Measurements from ENCODE around the gene TPBGL. TPM values are rescaled to one million over a fixed set of nuclear protein-coding genes. Genes with fewer than 3 reads are reported as not detected.
A peak's percentile ranks its signal among the peaks of the same experiment; 100 is the strongest.
"Not testable (repeated sequence)": the region's sequence is repeated elsewhere in the genome, so short reads cannot be mapped to it uniquely, and the experiment has no call there.

TPBGL gene
- total and polyA plus RNA-seq, 3 donors from 2014 or later = 8.1 to 15.4 (median 10.0) TPM

DNA sequence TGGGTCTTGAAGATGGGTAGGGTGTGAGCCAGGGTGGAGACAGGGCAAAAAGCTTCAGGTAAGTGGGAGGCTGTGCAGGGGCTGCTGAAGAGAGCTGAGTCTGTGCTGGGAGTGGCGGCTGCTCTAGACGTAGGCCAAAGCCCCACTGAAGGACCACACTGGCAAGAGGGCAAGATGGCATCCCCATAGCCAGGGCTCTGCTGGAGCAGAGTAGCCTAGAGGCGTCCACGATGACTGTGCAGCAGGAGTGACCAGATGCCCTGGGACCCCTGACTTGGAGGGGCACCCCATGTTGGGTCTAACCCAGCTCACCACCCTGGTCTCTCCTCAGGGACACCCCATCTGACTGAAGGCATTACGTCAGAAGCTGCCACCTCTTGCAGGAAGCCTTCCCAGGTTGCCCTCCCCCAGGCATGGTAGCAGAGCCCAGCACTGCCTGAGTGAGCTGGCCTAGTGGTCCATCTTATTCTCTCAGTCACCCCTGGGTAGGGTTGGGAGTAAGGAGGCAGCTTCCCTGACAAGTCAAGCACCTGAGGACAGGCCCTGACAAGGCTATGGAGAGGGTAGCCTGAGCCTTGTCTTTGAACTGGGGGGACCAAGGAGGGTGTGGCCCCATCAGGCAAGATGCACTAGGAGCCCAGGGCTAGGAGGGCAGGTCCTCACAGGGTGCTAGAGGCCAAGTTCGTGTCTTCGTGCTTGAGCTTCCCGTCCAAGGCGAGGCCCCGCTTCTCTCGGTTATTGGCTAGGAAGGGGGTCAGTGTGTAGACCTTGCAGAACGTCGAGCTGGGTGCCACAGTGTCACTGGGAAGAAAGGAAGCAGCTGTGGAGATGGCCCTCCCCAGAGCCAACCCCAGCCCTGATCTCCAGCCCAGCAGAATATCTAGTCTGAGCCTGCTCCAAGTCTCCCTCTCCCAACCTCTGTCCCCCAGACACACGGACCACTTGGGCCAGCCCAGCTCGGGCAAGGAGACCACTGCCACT is 33.1 kb downstream of the TPBGL start:
- Histone ChIP-seq H3K9me3 (no peaks in the 10 kb centered on the region), H3K27ac (no peak overlapping the region), H3K4me1 (no peaks in the 10 kb centered on the region), H3K27me3 (no peaks in the 10 kb centered on the region), H3K36me3 (ENCODE audit: low read depth, missing control alignments) (no peaks in the 10 kb centered on the region), H3K4me3 (no peak overlapping the region)
- DNase-seq = no peak
- intact Hi-C loops (cut with DNase I; ENCODE audit: low total_unique reads) = no loop called here
- 95% methylated on average over 5 to 15 of the region's 15 CpGs for whole genome bisulfite sequencing, 2 donors
- TF ChIP-seq, protein P1, sequence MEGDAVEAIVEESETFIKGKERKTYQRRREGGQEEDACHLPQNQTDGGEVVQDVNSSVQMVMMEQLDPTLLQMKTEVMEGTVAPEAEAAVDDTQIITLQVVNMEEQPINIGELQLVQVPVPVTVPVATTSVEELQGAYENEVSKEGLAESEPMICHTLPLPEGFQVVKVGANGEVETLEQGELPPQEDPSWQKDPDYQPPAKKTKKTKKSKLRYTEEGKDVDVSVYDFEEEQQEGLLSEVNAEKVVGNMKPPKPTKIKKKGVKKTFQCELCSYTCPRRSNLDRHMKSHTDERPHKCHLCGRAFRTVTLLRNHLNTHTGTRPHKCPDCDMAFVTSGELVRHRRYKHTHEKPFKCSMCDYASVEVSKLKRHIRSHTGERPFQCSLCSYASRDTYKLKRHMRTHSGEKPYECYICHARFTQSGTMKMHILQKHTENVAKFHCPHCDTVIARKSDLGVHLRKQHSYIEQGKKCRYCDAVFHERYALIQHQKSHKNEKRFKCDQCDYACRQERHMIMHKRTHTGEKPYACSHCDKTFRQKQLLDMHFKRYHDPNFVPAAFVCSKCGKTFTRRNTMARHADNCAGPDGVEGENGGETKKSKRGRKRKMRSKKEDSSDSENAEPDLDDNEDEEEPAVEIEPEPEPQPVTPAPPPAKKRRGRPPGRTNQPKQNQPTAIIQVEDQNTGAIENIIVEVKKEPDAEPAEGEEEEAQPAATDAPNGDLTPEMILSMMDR (IDR thresholded peaks at IDR 0.05) = no peak
- TF ChIP-seq POLR2A (IDR thresholded peaks at IDR 0.05) = no peak

DNA sequence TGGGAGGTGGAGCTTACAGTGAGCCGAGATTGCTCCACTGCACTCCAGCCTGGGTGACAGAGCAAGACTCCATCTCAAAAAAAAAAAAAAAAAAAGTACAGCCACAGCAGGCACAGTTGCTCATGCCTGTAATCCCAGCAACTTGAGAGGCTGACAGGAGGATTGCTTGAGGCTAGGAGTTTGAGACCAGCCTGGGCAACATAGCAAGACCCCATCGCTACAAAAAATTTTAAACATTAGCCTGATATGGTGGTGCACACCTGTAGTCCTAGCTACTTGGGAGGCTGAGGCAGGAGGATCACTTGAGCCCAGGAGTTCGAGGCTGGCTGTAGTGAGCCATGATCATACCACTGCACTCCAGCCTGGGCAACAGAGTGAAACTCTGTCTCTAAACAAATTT is 34.1 kb downstream of the TPBGL start:
- H3K36me3 ChIP-seq (ENCODE audit: low read depth, missing control alignments); H3K4me3 ChIP-seq; intact Hi-C loops (cut with DNase I; ENCODE audit: low total_unique reads); H3K27ac ChIP-seq; H3K4me1 ChIP-seq; DNase-seq; H3K9me3 ChIP-seq; H3K27me3 ChIP-seq: not testable (repeated sequence)
- WGBS, 2 donors = 77 to 86% methylated on average over 3 of the region's 3 CpGs

DNA sequence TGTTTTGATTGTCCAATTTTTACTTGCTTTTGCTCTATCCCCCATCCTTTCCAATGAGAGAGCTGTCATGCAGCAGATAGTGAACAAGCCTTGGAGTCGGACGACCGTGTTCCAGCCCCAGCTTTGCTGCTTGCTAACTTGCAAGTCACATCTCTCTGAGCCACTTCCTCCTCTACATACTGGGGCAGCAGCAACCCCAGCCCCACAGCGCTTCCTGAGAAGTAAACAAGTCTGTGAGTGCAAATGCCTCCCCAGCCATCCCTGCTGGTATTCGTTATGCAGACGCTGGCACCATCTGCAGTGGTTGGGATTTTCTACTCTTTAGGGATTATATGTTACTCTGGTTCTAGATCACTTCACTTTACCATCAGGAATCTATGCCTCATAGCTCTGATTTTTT is 35.0 kb downstream of the TPBGL start:
- peak; percentile 49 for DNase-seq
- Histone ChIP-seq H3K27ac (no peak overlapping the region), H3K36me3 (ENCODE audit: low read depth, missing control alignments) (no peaks in the 10 kb centered on the region), H3K4me3 (no peak overlapping the region), H3K27me3 (no peaks in the 10 kb centered on the region), H3K9me3 (no peaks in the 10 kb centered on the region), H3K4me1 (no peaks in the 10 kb centered on the region)
- intact Hi-C loops (cut with DNase I; ENCODE audit: low total_unique reads) = no loop called here
- TF ChIP-seq, protein P1 (IDR thresholded peaks at IDR 0.05) = no peak
- no peak for TF ChIP-seq POLR2A (IDR thresholded peaks at IDR 0.05)
- 78 to 96% methylated on average over 6 of the region's 6 CpGs for WGBS, 2 donors

DNA sequence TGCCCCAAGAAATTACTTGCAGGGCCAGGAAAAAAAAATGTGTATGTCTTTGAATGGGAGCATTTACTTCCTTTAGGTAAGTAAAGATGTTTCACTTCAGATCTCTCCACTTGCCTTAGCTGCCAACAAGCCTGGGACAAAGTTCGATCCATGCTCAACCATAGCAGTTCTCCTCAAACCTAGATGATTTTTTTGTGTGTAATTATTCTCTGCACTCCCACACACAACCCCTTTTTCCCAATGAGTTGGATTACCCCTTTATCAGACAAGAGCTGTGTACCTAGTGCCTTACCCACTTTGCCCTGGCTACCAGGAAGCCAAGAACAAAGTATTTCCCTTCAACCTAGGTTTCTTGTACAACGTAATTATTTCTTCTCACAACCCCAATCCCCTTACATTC is 35.6 kb downstream of the TPBGL start:
- no peak for DNase-seq
- Histone ChIP-seq H3K9me3 (no peaks in the 10 kb centered on the region), H3K27me3 (no peaks in the 10 kb centered on the region), H3K36me3 (ENCODE audit: low read depth, missing control alignments) (no peaks in the 10 kb centered on the region), H3K4me1 (no peaks in the 10 kb centered on the region), H3K4me3 (no peak overlapping the region), H3K27ac (no peak overlapping the region)
- WGBS, 2 donors = 88 to 92% methylated on average over 2 of the region's 2 CpGs
- TF ChIP-seq POLR2A (IDR thresholded peaks at IDR 0.05) = no peak
- TF ChIP-seq, protein P1 (IDR thresholded peaks at IDR 0.05) = no peak
- intact Hi-C loops (cut with DNase I; ENCODE audit: low total_unique reads) = no loop called here

DNA sequence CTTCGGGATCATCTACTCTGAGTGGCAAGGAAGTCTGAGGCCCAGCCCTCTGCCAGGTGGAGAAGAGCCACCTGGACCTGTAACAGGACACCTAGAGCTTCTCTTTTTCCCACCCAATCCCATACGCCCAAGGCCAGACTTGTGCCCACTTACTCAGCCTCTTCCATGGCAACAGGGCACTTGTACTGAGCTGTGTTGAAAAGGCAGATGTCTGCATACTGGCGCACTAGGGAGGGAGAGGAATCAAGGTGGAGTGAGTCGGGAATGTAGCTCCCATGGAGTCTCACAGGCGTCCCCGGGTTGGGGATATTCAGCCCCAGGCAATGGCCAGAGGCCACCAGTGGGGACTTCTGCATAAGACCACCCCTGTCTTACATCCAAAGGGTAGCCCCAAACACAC is 36.1 kb downstream of the TPBGL start:
- no peaks in the 10 kb centered on the region for H3K36me3 ChIP-seq (ENCODE audit: low read depth, missing control alignments)
- no peak for DNase-seq
- WGBS, 2 donors = 87 to 88% methylated on average over 5 to 6 of the region's 6 CpGs
- no peaks in the 10 kb centered on the region for H3K27me3 ChIP-seq
- H3K4me3 ChIP-seq = no peak overlapping the region
- no peaks in the 10 kb centered on the region for H3K9me3 ChIP-seq
- intact Hi-C loops (cut with DNase I; ENCODE audit: low total_unique reads) = no loop called here
- H3K4me1 ChIP-seq = no peaks in the 10 kb centered on the region
- no peak overlapping the region for H3K27ac ChIP-seq
- TF ChIP-seq POLR2A (IDR thresholded peaks at IDR 0.05) = no peak
- TF ChIP-seq, protein P1 (IDR thresholded peaks at IDR 0.05) = no peak

Data from testis (tissue), 3 donors.